HG03378 (cell line): ENCODE measurements around the gene CCDC28A.
"Not testable (repeated sequence)": the region's sequence is repeated elsewhere in the genome, so short reads cannot be mapped to it uniquely, and the experiment has no call there.

Source experiments
- ATAC-seq: cut with Tn5 transposase; IDR thresholded peaks from one replicate; pipeline ENCODE4 v1.9.1; 2021; ENCODE audit warnings: mild to moderate bottlenecking, moderate library complexity; ENCODE audit not compliant: unreplicated experiment

The CCDC28A gene

DNA sequence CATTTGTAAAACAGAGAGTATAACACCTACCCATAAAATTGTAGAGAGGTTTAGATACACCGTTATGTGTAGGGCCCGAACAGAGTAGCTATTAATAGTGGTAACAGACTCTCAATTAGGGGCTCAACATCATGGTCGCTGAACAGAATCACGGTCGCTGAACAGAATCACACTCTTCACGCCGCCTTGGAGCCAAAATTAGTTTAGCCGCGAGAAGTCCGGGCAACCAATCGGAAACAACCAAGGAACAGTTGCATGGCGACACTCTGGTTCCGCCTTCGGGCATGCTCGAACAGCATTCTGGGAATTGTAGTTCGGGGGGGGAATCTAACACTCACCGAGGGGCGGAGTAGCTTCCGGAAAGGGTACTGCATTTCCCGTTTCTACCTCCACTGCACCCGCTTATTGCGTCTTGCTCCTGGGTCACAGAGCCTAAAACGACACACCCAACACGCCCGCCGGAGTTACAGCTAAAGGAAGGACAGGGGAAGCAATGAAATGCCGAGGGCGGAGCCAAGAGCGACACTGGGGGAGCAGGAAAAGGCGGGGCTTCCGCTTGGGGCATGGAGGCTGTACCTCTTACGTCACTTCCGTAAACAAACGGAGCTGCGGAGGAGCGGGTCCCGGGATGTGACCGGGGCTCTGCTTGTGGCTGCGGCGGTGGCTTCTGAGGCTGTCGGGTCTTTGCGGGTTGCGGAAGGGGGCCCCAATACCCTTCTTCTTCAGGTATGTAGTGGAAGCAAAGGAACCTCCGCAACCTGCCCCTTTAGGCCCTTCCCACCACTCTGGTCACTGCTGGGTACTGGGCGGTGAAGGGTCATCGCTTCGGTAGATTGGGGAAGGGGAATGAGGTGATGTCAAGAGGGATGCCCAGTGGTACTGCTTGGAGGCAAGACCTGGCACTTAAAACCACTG, at the start of gene CCDC28A:
Gene CCDC28A, plus strand, starts transcription at position 593 of the 915 bp plus-strand sequence. CDS start 2,352 bp downstream, outside the sequence.
- ATAC-seq = peak; percentile 83

DNA sequence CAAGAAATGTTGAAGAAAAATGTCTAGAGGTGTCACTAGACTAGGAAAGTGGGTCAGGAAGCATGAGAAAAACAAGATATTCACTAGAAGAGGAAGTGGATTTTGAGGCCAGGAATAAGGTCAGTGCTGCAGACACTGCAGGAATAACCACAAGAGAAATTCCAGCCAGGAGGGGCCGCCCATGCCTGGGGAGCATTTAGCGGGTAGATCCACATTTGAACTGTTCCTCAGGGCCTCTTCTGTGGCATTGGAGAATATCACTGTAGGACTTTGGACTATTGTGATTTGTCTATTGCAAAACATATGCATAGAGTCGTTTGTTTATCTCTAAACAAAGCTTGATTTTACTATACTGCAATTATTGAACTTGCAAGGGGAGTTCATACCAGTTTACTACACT, 49.6 kb upstream of the CCDC28A start:
- no peak for ATAC-seq

DNA sequence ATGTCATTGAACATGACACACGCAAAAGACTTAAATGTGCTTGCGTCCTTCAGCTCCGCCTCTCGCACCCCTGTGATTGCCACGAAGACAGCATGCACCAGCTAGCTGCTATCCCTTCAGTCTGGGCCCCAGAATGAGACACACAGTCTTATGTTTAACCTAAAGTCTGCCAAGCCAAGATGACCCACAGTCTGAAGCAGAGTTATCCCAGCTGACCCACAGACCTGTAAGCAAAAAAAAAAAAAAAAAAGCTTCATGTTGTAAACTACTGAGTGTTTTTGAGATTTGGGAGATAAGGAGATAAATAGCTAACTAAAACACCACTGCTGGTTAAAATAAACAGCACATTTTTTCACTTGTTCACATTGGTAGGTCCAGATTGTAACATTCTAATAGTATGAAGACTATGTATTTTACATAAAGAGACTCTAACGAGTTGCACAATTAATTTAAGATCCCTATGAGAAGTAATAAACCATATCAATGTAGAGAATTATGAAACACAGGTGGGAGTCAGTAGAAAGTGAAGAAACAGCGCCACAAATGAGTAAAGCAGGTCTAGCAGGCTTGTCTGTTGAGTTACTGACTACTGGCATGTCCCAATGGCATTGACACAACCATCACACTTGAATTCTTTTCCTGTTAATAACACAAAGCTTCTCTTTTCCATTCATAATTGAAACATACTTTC, 47.4 kb upstream of the CCDC28A start:
- ATAC-seq = no peak

DNA sequence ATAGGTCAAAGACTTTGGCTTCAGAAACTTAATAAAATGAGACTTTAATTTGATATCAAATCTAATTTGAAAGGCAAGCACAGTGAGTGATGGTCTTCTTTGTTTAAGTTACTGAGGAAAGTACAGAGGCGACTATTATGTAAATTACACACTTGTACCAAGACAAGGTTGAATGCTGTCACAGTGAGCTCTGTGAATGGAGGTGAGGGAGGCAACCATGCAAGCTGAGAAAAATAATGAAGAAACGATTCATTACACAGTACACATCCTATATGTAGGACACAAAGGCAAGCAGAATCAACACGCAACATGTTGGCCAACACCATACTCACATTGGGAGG, 46.8 kb upstream of the CCDC28A start:
- no peak for ATAC-seq

DNA sequence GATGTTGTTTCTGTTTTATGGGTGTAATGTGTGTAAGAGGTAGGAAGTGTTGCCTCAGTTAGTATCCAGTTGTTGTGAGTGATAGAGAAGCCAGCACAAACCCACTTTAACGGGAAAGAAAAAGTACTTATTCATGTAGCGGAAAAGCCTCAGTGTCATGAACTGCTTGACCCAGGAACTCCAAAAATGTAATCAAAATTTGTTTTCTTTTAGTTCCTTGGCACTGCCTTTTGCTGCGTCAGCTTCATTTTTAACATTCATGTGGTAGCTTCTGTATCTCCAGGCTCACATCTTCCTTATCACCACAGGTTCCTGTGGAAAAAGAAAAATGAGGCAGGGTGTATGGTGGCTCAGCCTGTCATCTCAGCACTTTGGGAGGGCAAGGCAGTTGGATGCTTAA, 46.4 kb upstream of the CCDC28A start:
- no peak for ATAC-seq

DNA sequence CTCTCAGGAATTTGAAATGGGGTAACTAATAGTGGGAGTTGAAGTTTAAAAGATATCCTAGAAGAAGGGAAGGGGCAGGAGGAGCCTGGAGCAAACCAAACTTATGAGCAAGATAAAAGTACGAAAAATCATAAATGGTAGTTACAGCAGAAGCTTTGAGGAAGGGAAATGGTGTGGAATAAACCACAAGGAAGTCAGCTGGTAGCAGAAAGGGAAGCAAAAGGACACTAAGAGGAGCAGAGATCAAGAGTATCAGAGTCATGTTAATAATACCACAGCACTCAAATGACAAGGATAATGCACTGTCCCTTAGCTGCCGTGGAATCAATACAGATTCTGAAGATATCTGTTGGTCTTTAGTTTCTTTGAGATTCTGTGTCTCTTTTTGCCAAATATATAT, 44.9 kb upstream of the CCDC28A start:
- no peak for ATAC-seq

DNA sequence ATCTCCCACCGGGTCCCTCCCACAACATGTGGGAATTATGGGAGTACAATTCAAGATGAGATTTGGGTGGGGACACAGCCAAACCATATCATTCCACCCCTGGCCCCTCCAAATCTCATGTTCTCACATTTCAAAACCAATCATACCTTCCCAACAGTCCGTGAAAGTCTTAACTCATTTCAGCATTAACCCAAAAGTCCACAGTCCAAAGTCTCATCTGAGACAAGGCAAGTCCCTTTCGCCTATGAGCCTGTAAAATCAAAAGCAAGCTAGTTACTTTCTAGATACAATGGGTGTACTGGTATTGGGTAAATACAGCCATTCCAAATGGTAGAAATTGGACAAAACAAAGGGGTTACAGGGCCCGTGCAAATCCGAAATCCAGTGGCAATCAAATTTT, 43.5 kb upstream of the CCDC28A start:
- ATAC-seq = not testable (repeated sequence)

DNA sequence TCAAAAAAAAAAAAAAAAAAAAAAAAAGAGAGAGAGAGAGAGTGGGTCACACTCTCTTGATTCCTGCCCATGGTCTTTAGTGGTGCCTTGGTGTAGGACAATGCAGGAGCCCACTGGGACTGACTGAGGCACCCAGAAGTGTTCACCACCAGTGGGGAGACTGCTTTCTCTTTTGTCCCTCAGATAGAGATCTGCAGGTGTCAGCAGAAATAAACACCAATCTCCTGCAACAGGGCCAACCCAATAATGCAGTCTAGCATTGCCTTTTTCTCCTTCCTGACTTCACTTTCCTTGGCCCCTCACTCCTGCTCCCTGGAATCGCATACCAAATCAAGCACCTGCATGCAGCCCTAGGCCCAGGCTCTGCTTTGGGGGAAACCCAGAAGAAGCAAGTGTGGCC, 39.0 kb upstream of the CCDC28A start:
- ATAC-seq = no peak

DNA sequence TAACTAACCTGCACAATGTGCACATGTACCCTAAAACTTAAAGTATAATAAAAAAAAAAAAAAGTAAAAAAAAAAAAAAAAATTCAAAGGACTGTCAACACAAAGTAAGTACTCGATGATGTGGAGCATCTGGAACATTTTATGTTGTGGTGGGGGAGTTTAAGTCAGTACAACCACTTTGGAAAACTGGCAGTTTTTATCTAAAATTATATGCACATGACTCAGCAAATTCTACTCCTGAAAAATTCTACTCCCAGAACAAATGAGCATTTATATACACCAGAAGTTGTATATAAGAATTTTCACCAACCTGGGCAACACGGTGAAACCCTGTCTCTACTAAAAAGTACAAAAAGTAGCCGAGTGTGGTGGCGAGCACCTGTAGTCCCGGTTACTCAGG, 36.9 kb upstream of the CCDC28A start:
- no peak for ATAC-seq

DNA sequence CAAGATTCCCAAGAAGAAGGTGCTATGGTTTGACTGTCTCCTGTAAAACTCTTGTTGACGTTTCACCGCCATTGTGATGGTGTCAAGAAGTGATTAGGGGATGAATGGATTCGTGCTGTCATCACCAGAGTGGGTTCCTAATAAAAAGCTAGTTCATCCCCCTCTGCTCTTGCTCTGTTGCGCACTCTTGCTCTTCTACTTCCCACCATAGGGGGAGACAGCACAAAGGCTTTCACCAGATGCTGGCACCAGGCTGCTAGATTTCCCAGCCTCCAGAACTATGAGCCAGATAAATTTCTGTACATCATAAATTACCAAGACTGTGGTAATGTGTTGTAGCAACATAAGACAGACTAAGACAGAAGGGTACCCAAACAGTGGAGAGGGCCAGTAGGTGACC, 21.6 kb upstream of the CCDC28A start:
- ATAC-seq = no peak

DNA sequence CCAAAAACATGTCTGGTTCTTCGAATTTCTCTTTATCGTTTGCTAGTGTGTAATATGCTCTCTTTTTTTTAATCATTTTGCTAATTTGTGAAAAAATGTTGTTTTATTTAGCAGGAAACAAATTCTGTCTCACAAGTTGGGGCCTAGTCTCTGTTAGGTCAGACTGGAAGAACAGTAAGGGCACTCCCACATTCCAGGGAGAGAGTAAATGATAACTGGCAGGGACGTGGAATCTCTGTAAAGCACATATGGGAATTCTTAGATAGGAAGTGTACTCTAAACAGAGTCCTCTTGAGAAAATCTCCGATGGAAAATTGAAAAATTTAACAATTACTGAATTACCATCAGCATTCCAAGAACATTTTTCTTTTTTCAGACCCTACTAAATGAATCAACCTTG, 16.4 kb upstream of the CCDC28A start:
- no peak for ATAC-seq

DNA sequence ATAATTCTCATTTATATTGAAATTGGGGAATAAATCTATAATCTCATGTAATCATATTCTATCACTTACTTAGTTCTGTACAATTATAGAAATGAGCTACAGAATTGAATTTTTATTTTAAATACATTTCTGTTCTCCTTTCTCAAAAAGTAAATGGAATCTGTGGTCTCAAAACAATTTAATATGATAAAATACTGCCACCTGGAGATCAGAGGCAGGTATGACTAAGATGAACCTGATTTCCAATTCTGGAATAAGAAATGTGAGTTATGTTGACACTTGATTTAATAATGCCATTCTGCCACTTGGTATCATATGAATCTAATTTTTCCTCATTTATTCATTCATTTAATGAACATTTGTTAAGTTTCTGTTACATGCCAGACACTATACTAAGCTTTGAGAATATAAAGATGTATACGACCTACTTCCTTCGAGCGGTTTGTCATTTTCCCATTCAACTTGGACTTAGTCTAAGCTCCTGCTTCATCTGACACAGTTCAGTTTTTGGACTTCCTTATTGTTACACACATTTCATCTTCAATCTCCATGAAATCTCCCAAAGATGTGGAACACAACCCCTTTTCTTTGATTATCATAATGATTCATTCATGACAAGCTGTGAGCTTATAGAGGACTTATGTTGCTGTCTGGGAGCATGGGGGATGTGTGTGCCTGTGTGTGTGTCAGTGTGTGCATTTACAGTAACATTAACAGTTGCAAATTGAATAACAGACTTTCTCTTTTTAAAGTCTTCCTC, 7.5 kb upstream of the CCDC28A start:
- ATAC-seq = no peak

DNA sequence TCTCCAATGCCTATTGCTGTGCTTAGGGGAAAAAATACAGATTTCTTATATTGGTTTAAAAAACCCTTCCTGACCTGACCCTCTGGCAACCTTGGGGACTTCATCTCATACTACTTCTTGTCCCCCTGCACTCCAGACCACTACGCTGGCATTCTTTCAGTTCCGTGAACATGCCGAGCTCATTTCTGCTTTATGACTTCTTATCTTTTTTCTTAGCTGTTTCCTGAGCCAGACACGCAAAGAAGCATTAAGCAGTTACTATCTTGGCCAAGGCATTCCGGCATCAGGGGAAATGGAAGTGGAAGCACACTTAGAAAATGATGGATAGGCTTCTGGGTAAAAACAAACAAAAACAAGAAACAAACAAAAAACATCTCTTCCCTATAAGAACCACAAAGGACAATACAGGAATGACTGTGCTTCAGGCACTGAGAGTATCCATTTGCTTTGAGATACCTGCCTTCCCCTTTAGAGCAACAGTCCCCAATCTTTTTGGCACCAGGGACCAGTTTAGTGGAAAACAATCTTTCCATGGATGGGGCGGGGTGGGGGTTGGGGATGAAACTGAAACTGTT, 4.4 kb upstream of the CCDC28A start:
- ATAC-seq = no peak

DNA sequence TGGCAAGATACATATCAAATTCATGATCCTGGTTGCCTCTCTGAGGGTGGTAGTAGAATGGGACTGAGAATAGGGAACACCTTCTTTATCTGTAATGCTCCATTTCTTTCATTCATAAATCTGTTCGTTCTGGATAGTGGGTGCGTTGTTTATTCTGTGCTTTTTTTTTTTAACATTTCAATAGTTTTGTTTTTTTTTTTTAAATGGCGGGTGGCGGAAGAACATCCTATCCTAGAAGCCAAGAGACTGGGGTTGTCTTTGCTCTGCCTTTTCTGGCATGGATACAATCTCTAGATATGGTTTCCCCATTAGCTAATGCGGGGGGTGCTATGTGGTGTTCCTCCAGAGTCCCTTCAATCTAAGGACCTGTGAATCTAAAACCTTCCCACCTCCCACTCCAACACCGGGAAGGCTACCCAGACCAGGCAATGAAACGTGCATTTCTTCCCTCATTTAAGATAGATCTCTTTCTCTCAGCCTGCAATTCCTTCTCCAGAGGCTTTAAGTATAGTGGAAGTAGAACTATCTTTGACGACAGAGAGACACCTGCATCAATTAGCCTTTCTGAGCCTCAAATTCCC, 883 bp upstream of the CCDC28A start:
- no peak for ATAC-seq

DNA sequence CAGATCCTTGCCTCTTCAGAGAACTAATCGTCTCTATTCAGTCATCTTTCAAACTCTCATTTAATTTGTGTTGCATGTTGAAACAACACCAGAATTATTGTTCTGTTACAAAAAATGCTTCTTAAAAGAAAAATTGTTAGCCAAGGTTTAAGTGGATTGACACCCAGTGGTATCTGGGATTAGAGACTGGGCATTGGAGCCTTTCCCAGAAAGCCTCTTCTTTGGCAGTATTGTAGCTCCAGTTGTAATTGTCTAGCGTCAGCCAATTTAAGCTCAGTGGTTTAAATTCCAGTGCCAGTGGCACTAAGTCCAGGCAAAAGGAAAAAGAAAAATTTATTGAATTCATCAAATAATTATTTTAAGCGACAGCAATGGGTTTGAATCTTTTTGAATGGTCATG, 801 bp downstream of the CCDC28A start:
- ATAC-seq = no peak

DNA sequence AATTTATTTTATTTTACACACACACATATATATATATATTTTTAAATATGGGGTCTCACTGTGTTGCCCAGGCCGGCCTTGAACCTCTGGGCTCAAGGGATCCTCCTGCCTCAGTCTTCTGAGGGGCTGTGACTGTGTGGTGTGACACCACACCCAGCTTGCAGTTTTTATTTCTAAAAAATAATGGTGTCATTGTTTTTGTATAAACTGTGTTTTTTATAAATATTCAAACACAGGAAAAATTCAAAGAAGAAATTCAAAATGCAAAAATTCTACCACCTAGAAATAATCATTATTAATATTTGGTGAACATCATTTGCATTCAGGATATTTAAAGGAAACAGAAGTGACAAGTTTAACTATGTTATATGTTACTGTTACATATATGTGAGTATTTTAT, 3.1 kb downstream of the CCDC28A start:
- no peak for ATAC-seq

DNA sequence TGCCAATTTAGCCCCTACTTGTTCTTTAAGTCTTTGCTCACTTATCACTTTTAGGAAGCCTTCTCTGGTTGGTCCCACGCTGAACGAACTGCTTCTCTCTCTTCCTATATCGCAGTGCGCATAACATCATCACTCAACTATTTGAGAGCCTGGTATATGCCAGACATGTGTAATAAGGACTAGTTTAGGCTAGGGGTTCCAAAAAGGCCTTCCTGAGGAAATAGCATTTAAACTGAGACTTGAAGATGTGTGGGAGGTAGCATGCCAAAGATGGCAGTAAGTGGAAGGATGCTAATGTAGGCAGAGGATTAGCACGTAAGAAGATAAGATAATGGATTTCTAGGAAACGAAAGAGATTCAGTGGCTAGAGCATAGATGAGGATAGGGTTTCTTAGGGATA, 4.8 kb downstream of the CCDC28A start:
- no peak for ATAC-seq

DNA sequence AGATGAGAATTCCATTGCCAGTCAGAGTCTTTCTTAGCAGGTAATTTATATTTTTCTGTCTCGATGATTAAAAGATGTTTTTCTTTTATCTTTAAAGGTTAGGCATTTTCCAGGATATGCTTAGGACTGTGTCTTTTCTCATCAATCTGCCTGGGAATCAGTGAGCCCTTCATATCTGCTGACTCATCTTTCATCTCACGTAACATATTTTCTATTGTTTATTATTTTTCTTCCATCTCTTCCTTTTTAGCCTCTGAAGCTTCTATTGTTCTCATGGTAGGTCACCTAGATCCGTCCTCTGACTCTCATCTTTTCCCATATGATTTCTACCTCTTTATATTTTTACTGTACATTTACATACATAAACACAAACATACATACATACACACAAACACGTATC, 8.7 kb downstream of the CCDC28A start:
- ATAC-seq = no peak

DNA sequence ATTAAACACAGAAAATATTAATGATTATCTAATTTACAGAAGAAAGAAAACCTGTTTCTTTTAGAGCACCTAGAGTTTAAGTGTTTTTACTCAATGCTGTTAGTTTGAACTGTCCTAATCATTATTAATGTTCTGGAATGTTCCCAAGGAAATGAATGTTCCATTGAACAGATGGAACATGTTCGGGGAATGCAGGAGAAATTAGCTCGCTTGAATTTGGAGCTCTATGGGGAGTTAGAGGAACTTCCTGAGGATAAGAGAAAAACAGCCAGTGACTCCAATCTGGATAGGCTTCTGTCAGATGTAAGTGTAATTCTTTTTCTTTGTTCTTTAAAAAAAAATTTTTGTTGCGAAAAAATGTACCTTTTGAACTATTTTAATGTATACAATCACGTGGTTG, 11.5 kb downstream of the CCDC28A start:
- no peak for ATAC-seq

DNA sequence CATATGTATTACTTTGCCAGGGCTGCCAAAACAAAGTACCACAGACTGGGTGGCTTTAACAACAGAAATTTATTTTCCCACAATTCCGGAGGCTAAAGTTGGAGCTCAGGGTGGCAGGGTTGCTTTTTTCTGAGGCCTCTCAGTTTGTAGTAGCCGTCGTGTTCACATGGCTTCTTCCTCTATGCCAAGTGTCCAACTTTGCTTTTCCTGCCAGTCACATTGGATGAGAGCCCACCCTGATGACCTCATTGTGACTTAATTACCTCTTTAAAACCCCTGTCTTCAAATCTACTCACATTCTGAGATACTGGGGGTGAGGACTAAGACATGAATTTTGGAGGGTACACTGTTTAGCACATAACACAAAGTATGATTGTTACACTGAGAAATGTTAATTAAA, 12.4 kb downstream of the CCDC28A start:
- ATAC-seq = no peak

DNA sequence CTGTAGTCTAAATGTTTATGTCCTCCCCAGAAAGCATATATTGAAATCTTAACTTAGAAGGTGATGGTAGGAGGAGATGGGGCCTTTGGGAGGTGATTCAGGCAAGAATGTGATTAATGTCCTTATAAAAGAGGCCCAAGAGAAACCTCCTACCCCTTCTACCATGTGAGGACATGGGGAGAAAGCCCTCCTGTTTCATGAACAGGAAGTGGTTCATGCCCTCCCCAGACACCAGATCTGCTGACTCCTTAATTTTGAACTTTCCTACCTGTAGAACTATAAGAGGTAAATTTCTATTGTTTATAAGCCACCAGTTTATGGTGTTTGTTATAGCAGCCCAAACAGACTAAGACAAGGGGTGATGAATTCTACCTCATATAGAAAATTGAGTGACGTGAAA, 13.6 kb downstream of the CCDC28A start:
- ATAC-seq = no peak
